ENCODE results near the gene STXBP5. TPM values are rescaled to one million over a fixed set of nuclear protein-coding genes. Genes with fewer than 3 reads are reported as not detected.

The STXBP5 gene
- total and polyA plus RNA-seq, 9 of the 15 experiments (the other 6 are each of a cell fraction or from before 2014, with no cell fraction given) = 23.3 to 172 (median 71.5) TPM

DNA sequence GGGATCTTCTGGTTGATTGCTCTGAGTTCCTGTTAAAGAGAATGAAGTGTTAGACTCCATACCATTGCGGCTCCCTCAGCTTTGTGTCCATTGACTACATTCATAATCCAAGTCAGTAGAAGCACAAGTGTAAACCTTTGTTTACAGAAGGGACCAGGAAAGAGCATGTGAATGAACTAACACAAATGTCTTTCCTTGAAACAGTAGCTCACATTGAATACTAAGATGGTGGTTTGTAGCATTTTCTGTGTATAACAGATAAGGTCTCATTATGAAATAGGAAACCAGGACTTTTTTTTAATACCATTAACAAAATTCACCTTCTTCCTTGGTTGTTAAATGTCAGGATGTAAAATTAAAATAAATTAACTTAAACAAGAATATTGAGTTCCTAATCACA lies 8.4 kb downstream of the STXBP5 start (continued):
- TF ChIP-seq TCF3 (CRISPR knock-in tag; IDR thresholded peaks at IDR 0.05) (0 out of 2 replicates have a peak, but pooled peaks have one; percentile 13), DDX20 (tag; IDR thresholded peaks at IDR 0.05; ENCODE audit: low read depth) (no peak), GATAD2B (IDR thresholded peaks at IDR 0.05; ENCODE audit: borderline replicate concordance) (no peak), HOXB6 (CRISPR knock-in tag; IDR thresholded peaks at IDR 0.05; ENCODE audit: borderline replicate concordance) (no peak), ZNF23 (CRISPR knock-in tag; IDR thresholded peaks at IDR 0.05) (no peak), ZNF174 (CRISPR knock-in tag; IDR thresholded peaks at IDR 0.05) (0 out of 2 replicates have a peak, but pooled peaks have one; percentile 31), SIN3B (IDR thresholded peaks at IDR 0.05; ENCODE audit: low read depth) (no peak), MED1 (CRISPR knock-in tag; IDR thresholded peaks at IDR 0.05; ENCODE audit: borderline replicate concordance) (no peak), NCOA6 (IDR thresholded peaks at IDR 0.05) (no peak), POLR2B (IDR thresholded peaks at IDR 0.05; ENCODE audit: low read depth, partially characterized antibody) (peak; percentile 25), FOXA3 (CRISPR knock-in tag; conservative IDR thresholded peaks at IDR 0.05 in 1 of 2, IDR thresholded peaks at IDR 0.05 in 1 of 2) (peak in 1 of 2 experiments; percentile 74; a peak in 2 of 4 replicates), FOXK2 (conservative IDR thresholded peaks at IDR 0.05 in 1 of 2, IDR thresholded peaks at IDR 0.05 in 1 of 2; ENCODE audit: low read depth in 2 of 2) (0 out of 4 replicates have a peak, but pooled peaks of 1 of the 2 experiments have one; percentile 39), TEAD4 (IDR thresholded peaks at IDR 0.05; ENCODE audit: low read length) (peak; percentile 21; the same call in 1 of the 2 replicates), TEAD4 (CRISPR knock-in tag; IDR thresholded peaks at IDR 0.05; ENCODE audit: borderline replicate concordance) (no peak), SMAD2 (IDR thresholded peaks at IDR 0.05; ENCODE audit: low read depth, low read length) (no peak), SOX6 (IDR thresholded peaks at IDR 0.05) (no peak), PRPF4 (IDR thresholded peaks at IDR 0.05; ENCODE audit: insufficient read depth, low read depth, low read length, poor library complexity, severe bottlenecking) (no peak), ARID2 (IDR thresholded peaks at IDR 0.05) (no peak)
- TF ChIP-seq, protein P1, sequence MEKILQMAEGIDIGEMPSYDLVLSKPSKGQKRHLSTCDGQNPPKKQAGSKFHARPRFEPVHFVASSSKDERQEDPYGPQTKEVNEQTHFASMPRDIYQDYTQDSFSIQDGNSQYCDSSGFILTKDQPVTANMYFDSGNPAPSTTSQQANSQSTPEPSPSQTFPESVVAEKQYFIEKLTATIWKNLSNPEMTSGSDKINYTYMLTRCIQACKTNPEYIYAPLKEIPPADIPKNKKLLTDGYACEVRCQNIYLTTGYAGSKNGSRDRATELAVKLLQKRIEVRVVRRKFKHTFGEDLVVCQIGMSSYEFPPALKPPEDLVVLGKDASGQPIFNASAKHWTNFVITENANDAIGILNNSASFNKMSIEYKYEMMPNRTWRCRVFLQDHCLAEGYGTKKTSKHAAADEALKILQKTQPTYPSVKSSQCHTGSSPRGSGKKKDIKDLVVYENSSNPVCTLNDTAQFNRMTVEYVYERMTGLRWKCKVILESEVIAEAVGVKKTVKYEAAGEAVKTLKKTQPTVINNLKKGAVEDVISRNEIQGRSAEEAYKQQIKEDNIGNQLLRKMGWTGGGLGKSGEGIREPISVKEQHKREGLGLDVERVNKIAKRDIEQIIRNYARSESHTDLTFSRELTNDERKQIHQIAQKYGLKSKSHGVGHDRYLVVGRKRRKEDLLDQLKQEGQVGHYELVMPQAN (IDR thresholded peaks at IDR 0.05; ENCODE audit: borderline replicate concordance) = no peak
- TF ChIP-seq, protein P2, sequence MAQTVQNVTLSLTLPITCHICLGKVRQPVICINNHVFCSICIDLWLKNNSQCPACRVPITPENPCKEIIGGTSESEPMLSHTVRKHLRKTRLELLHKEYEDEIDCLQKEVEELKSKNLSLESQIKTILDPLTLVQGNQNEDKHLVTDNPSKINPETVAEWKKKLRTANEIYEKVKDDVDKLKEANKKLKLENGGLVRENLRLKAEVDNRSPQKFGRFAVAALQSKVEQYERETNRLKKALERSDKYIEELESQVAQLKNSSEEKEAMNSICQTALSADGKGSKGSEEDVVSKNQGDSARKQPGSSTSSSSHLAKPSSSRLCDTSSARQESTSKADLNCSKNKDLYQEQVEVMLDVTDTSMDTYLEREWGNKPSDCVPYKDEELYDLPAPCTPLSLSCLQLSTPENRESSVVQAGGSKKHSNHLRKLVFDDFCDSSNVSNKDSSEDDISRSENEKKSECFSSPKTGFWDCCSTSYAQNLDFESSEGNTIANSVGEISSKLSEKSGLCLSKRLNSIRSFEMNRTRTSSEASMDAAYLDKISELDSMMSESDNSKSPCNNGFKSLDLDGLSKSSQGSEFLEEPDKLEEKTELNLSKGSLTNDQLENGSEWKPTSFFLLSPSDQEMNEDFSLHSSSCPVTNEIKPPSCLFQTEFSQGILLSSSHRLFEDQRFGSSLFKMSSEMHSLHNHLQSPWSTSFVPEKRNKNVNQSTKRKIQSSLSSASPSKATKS (CRISPR knock-in tag; IDR thresholded peaks at IDR 0.05) = 0 out of 2 replicates have a peak, but pooled peaks have one; percentile 23
- TF ChIP-seq, protein P3, sequence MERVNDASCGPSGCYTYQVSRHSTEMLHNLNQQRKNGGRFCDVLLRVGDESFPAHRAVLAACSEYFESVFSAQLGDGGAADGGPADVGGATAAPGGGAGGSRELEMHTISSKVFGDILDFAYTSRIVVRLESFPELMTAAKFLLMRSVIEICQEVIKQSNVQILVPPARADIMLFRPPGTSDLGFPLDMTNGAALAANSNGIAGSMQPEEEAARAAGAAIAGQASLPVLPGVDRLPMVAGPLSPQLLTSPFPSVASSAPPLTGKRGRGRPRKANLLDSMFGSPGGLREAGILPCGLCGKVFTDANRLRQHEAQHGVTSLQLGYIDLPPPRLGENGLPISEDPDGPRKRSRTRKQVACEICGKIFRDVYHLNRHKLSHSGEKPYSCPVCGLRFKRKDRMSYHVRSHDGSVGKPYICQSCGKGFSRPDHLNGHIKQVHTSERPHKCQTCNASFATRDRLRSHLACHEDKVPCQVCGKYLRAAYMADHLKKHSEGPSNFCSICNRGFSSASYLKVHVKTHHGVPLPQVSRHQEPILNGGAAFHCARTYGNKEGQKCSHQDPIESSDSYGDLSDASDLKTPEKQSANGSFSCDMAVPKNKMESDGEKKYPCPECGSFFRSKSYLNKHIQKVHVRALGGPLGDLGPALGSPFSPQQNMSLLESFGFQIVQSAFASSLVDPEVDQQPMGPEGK (CRISPR knock-in tag; IDR thresholded peaks at IDR 0.05; ENCODE audit: borderline replicate concordance) = no peak
- TF ChIP-seq, protein P4, sequence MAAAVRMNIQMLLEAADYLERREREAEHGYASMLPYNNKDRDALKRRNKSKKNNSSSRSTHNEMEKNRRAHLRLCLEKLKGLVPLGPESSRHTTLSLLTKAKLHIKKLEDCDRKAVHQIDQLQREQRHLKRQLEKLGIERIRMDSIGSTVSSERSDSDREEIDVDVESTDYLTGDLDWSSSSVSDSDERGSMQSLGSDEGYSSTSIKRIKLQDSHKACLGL (CRISPR knock-in tag; IDR thresholded peaks at IDR 0.05; ENCODE audit: borderline replicate concordance, poor library complexity, severe bottlenecking) = no peak

All from K562 (cell line).